HuH-7 (cell line): ENCODE data around the gene LAMA5.

Experiments used
- DNase-seq: peaks from one replicate; pipeline ENCODE4 v3.0.0; 2011; ENCODE audit warnings: low spot score

The LAMA5 gene

GRCh38 chr20:62367136-62367632 lies at the start of gene LAMA5:
TSS of gene LAMA5 (minus strand) at chr20:62367312. CDS start at chr20:62367245, 67 bp downstream.
- DNase-seq = peak; percentile 91

- no peak for DNase-seq
Observed at GRCh38 chr20:62415354-62416111, 48.4 kb upstream of the LAMA5 start.

- no peak for DNase-seq
Observed at GRCh38 chr20:62413896-62414481, 46.9 kb upstream of the LAMA5 start.

- DNase-seq = no peak
Observed at GRCh38 chr20:62413025-62413570, 46.0 kb upstream of the LAMA5 start.

GRCh38 chr20:62412194-62413024 lies 45.3 kb upstream of the LAMA5 start:
- no peak for DNase-seq

- no peak for DNase-seq
Observed at GRCh38 chr20:62411479-62412193, 44.5 kb upstream of the LAMA5 start.

GRCh38 chr20:62410746-62411478 lies 43.8 kb upstream of the LAMA5 start:
- no peak for DNase-seq

- peak; percentile 89 for DNase-seq
Observed at GRCh38 chr20:62409931-62410745, 43.0 kb upstream of the LAMA5 start.

GRCh38 chr20:62409086-62409853 lies 42.2 kb upstream of the LAMA5 start:
- DNase-seq = no peak

GRCh38 chr20:62408640-62409039 lies 41.5 kb upstream of the LAMA5 start:
- DNase-seq = no peak

GRCh38 chr20:62408055-62408454 lies 40.9 kb upstream of the LAMA5 start:
- no peak for DNase-seq

- DNase-seq = peak; percentile 99
Observed at GRCh38 chr20:62407221-62407992, 40.3 kb upstream of the LAMA5 start, which contains the start of gene CABLES2. TSS of gene CABLES2 (minus strand) at chr20:62407285. CDS start at chr20:62407276, 9 bp downstream.

GRCh38 chr20:62406635-62407176 lies 39.6 kb upstream of the LAMA5 start:
- no peak for DNase-seq

GRCh38 chr20:62405981-62406513 lies 38.9 kb upstream of the LAMA5 start:
- no peak for DNase-seq

GRCh38 chr20:62405108-62405980 lies 38.2 kb upstream of the LAMA5 start:
- DNase-seq = peak; percentile 97

- no peak for DNase-seq
Observed at GRCh38 chr20:62404761-62405107, 37.6 kb upstream of the LAMA5 start.

GRCh38 chr20:62404112-62404665 lies 37.1 kb upstream of the LAMA5 start:
- no peak for DNase-seq
